ENCODE data around the gene P4HB. TPM values are rescaled to one million over a fixed set of nuclear protein-coding genes. Genes with fewer than 3 reads are reported as not detected.

Gene P4HB
- total RNA-seq: 1,723 and 2,500 TPM in 2 replicates

DNA sequence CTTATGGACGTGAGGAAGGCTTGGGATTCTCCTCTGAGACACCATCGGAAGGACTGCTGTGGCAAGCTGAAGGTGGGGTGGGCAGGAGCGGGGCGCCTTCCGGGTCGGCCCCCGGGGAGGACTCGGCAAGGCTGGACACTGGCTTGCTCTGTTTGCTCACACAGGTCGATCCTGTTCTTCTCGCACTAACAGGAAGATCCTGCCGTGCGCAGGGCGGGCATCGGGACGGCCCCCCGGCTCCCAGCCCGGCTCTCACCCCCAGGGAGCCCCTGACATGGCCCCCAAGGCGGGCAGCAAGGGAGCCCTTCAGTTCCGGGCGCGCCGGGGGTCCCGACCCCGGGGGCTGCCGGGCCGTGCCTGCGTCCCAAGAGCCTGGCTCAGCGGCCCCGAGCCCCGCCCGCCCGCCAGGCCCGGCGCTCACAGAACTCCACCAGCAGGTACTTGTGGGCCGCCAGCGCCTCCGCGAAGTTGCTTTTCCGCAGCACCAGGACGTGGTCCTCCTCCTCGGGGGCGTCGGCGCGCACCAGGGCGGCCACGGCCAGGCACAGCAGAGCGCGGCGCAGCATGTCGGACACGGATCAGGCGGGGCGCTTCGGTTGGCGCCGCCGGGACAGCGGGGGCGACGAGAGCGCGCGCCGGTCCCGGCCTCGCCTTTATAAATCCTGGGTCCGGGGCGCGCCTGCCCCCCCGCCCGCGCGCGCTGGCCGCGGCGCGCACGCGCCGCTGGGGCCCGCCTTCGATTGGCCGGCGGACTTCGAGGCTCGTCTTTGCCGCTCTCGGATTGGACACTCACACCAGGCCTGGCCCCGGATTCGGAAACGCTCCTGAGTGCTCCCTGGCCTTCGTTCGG, at the start of gene P4HB:
TSS of gene P4HB (minus strand) at position 630 of the 850 bp plus-strand sequence. CDS start at position 566, 64 bp downstream.

DNA sequence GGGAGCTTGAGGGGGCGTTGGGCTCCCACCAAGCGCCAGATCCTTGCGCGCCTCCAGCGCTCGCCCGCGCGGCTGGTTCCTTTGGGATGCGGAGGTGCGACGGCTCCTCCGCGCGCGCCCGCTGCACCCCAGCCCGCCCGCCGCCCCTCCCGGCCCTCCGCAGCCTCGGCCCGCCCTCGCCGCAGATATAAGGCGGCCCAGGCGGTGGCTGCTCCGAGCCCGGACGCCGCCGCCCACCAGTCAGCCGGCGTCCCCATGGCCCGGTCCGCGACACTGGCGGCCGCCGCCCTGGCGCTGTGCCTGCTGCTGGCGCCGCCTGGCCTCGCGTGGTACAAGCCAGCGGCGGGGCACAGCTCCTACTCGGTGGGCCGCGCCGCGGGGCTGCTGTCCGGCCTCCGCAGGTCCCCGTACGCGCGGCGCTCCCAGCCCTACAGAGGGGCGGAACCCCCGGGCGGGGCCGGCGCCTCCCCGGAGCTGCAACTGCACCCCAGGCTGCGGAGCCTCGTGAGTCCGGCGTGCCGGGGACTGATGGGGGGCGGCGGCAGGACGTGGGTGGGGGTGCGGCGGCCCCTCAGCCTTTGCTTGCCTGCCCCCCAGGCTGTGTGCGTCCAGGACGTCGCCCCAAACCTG, 41.8 kb upstream of the P4HB start, which contains the start of gene NPB:
TSS of gene NPB (plus strand) at position 216 of the 630 bp plus-strand sequence. CDS start at position 256, 40 bp downstream.

DNA sequence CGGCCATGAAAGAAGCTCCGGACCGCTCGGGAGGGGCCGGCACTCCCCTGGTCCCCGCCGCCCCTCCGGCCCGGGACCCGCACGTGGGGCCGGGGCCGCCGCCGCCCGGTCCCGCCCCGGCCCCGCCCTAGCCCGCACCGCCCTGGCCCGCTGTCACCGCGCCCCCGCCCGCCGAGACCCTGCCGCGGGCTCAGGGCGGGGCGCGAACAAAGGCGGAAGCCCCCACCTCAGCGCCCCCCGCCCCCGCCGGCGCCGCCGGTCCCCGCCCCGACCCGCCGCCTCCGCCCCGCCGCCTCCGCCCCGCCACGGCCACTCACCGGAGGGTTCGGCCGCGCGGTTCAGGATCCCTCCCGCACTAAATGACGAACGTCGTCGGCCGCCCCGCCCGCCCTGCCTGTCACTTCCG, 10.6 kb upstream of the P4HB start, which contains the start of gene ARHGDIA:
TSS of gene ARHGDIA (minus strand) at position 357 of the 406 bp plus-strand sequence. CDS start 1,407 bp downstream, outside the sequence.

DNA sequence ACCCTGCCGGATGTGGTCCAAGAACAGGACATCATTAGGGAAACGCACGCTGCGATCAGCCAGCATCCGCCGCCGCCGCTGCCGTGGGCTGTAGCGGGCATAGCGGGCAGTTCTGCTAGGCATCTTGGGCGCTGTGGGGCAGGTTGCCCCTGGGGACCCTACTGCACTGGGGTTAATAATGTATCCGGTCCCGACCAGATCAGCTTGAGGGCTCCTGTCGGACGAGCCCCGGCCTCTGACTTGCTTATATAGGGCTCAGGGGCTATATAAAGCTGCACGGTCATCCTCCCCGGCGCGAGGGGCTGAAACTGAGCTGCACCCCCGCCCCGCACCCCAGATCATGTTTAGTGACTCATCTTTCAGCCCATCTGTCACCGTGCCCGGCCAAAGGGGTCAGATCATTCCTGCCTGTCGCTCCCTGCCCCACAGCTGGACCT, 25.5 kb downstream of the P4HB start, which contains the start of gene PPP1R27:
TSS of gene PPP1R27 (minus strand) at position 220 of the 437 bp plus-strand sequence. CDS start at position 123, 97 bp downstream.

DNA sequence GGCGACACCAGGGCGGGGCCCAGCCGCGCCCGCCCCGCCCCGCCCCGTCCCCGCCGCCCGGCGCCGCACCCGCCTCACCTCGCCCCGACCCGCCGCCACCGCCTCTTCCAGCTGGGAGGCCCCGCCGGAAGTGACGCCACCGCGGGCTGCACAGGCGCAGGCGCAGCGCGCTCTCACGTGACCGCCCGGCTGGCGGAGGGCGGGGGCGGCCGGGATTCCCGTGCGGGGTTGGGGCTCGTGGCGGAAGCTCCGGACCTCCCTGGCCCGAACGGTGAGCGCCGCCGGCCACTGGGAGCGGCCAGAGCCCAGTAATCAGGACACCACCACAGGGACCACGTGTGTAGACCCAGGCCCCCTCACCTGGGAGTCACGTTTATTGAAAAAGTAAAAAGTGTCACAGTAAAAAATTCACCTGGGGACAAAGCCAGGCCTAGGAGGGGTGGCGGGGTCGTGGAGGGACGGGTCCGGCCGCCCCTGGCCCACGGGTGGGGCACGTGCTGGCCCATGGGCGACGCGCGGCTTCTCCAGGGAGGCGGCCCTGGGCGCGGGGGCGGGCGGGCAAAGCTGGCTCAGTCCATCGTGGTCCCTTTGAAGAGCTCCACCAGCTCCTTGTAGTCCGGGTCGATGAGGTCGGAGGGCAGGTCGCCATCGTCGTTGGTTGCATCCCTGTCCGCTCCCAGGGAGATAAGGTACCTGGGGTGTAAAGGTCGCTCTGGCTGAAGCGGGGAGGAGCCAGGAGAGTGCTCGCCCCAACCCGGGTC, 27.0 kb downstream of the P4HB start, which contains the start of gene MCRIP1:
TSS of gene MCRIP1 (minus strand) at position 132 of the 761 bp plus-strand sequence. CDS start 8,785 bp downstream, outside the sequence.

DNA sequence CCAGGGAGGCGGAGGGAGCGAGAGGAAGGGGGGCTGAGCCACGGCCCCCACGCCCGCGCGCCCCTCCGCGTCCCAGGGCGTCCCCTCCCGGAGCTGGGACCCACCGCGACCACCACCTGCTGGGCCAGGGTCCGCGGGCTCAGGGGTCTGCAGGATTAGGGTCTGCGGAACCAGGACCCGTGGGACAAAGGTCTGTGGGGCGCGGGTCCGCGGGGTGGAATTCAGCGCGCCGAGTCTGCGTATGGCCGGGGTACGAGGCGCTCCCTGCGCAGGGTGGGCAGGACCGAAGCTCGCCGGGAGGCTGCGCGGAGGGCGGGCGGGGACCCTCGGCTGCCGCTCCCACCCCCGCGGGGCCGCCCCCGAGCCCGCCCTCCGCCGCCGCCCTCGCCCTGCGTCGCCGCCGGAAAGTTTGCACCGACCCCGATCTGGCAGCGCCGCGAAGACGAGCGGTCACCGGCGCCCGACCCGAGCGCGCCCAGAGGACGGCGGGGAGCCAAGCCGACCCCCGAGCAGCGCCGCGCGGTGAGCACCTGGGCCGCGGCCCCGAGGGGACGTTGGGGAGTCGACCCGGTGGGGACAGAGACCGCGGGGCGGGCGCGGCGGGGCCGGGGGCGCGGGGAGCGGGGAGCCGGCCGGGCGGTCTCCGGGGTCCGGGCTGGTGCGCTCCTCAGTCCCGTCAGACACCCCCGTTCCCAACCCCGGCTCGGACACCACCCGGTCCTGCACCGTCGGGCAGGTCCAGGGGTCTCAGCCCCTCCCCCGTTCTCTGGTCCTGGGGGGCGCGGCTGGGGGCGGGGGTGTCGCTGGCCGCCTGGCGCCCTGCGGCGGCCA, 56.4 kb downstream of the P4HB start, which contains the start of gene GCGR:
TSS of gene GCGR (plus strand) at position 423 of the 831 bp plus-strand sequence. CDS start 4,869 bp downstream, outside the sequence.

Other genes starting within 250 kb of the P4HB start
- gene NPLOC4, start 223.4 kb downstream of the P4HB start, total RNA-seq: 63.8 and 70.1 TPM in 2 replicates
- gene TSPAN10, start 223.3 kb downstream of the P4HB start, total RNA-seq: 1.9 and 2.0 TPM in 2 replicates
- 1.2 and 3.2 TPM in 2 replicates for gene PDE6G, start 204.0 kb downstream of the P4HB start, total RNA-seq
- gene OXLD1, start 193.9 kb downstream of the P4HB start, total RNA-seq: 50.7 and 58.1 TPM in 2 replicates
- gene CCDC137, start 193.8 kb downstream of the P4HB start, total RNA-seq: 11.8 and 17.7 TPM in 2 replicates
- 37.7 and 46.4 TPM in 2 replicates for gene ARL16, start 176.7 kb downstream of the P4HB start, total RNA-seq
- gene HGS, start 176.5 kb downstream of the P4HB start, total RNA-seq: 88.8 and 125 TPM in 2 replicates
- 80.1 and 94.3 TPM in 2 replicates for gene MRPL12, start 157.2 kb downstream of the P4HB start, total RNA-seq
- gene SLC25A10, start 148.3 kb downstream of the P4HB start, total RNA-seq: 12.7 and 23.0 TPM in 2 replicates
- not detected in 2 replicates for gene GCGR, start 56.4 kb downstream of the P4HB start, total RNA-seq
- gene MCRIP1, start 27.2 kb downstream of the P4HB start, total RNA-seq: 103 and 127 TPM in 2 replicates
- not detected in 2 replicates for gene PPP1R27, start 25.5 kb downstream of the P4HB start, total RNA-seq
- 282 and 361 TPM in 2 replicates for gene ARHGDIA, start 10.8 kb upstream of the P4HB start, total RNA-seq
- 235 and 249 TPM in 2 replicates for gene ALYREF, start 31.1 kb upstream of the P4HB start, total RNA-seq
- gene ANAPC11, start 31.2 kb upstream of the P4HB start, total RNA-seq: 273 and 321 TPM in 2 replicates
- gene NPB, start 41.7 kb upstream of the P4HB start, total RNA-seq: under 0.01 TPM in 1 of 2 replicates, not detected in the other
- gene PCYT2, start 50.9 kb upstream of the P4HB start, total RNA-seq: 131 and 163 TPM in 2 replicates
- gene SIRT7, start 57.6 kb upstream of the P4HB start, total RNA-seq: 23.7 and 27.7 TPM in 2 replicates
- 8.3 and 8.4 TPM in 2 replicates for gene MAFG, start 67.2 kb upstream of the P4HB start, total RNA-seq
- 183 and 184 TPM in 2 replicates for gene PYCR1, start 76.8 kb upstream of the P4HB start, total RNA-seq
- gene MYADML2, start 86.7 kb upstream of the P4HB start, total RNA-seq: not detected in 2 replicates
- gene NOTUM, start 100.7 kb upstream of the P4HB start, total RNA-seq: not detected in 2 replicates
- 28.0 and 32.1 TPM in 2 replicates for gene ASPSCR1, start 117.1 kb upstream of the P4HB start, total RNA-seq
- 121 and 149 TPM in 2 replicates for gene CENPX, start 162.3 kb upstream of the P4HB start, total RNA-seq
- gene LRRC45, start 162.8 kb upstream of the P4HB start, total RNA-seq: 16.4 and 20.4 TPM in 2 replicates
- 27.1 and 38.8 TPM in 2 replicates for gene RAC3, start 171.1 kb upstream of the P4HB start, total RNA-seq
- gene DCXR, start 177.2 kb upstream of the P4HB start, total RNA-seq: 180 and 192 TPM in 2 replicates
- gene RFNG, start 191.3 kb upstream of the P4HB start, total RNA-seq: 63.3 and 67.2 TPM in 2 replicates
- gene GPS1, start 191.4 kb upstream of the P4HB start, total RNA-seq: 179 and 206 TPM in 2 replicates
- gene DUS1L, start 205.3 kb upstream of the P4HB start, total RNA-seq: 60.5 and 72.7 TPM in 2 replicates
- 574 and 633 TPM in 2 replicates for gene FASN, start 237.7 kb upstream of the P4HB start, total RNA-seq